ENCODE data around the gene OR1Q1.

Gene OR1Q1

DNA sequence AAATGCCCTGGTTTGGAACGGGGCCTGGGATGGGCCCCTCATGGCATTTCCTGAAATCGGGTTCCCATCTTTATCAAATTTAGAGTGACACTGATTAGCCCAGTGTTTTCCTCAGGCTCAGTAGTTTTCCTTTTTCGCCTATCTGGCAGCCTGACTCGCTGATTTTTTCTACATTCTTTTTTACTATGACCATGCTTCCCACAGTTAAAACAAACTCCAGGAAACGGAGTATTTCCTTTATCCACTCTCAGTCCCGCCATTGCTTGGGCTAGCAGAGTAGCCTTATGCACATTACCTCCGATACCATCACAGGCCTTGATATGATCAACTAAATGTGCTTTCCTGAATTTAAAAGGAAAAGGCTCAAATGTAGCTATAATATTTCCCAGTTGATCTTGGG is 5.5 kb downstream of the OR1Q1 start:
- Histone ChIP-seq H3K4me2 (no peak overlapping the region), H3K27me3 (ENCODE audit: insufficient read depth, low read depth) (no peaks in the 10 kb centered on the region), H3K27ac (no peak overlapping the region), H3K4me1 (ENCODE audit: low read depth, poor library complexity, severe bottlenecking) (no peaks in the 10 kb centered on the region), H3K79me2 (ENCODE audit: insufficient read depth, low read depth) (no peaks in the 10 kb centered on the region), H3K4me3 (IDR thresholded peaks at IDR 0.05; ENCODE audit: insufficient read depth, low read depth, low read length) (no peak overlapping the region), H2AFZ (ENCODE audit: low read depth) (no peak overlapping the region), H3K36me3 (ENCODE audit: insufficient read depth) (no peaks in the 10 kb centered on the region), H3K9ac (no peak overlapping the region), H4K20me1 (ENCODE audit: insufficient read depth) (no peaks in the 10 kb centered on the region)
- TF ChIP-seq, protein P1, sequence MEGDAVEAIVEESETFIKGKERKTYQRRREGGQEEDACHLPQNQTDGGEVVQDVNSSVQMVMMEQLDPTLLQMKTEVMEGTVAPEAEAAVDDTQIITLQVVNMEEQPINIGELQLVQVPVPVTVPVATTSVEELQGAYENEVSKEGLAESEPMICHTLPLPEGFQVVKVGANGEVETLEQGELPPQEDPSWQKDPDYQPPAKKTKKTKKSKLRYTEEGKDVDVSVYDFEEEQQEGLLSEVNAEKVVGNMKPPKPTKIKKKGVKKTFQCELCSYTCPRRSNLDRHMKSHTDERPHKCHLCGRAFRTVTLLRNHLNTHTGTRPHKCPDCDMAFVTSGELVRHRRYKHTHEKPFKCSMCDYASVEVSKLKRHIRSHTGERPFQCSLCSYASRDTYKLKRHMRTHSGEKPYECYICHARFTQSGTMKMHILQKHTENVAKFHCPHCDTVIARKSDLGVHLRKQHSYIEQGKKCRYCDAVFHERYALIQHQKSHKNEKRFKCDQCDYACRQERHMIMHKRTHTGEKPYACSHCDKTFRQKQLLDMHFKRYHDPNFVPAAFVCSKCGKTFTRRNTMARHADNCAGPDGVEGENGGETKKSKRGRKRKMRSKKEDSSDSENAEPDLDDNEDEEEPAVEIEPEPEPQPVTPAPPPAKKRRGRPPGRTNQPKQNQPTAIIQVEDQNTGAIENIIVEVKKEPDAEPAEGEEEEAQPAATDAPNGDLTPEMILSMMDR (conservative IDR thresholded peaks at IDR 0.05; ENCODE audit: low read depth, low read length) = no peak

DNA sequence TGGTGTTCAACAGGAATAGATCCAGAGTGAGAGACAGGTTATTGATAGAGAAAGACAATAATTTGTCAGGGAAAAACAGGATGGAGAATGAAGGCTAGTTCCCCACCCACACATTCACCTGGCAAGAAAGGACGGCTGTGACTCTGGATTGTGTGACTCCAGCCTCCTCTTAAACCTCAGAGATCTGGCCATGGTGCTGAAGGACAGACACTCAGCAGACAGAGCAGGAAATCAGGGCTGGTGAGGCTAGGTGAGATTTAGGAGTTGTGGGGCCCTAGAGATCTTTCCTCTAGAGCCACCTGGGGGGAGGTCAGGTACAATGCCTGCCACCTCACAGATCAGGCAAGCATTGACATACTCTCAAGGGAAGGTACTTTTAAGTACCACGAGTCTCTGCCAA is 27.7 kb downstream of the OR1Q1 start:
- H3K27me3 ChIP-seq (ENCODE audit: insufficient read depth, low read depth) = no peaks in the 10 kb centered on the region
- H3K27ac ChIP-seq = no peak overlapping the region
- H3K4me2 ChIP-seq = no peak overlapping the region
- H4K20me1 ChIP-seq (ENCODE audit: insufficient read depth) = no peaks in the 10 kb centered on the region
- no peaks in the 10 kb centered on the region for H3K79me2 ChIP-seq (ENCODE audit: insufficient read depth, low read depth)
- no peak overlapping the region for H3K9ac ChIP-seq
- H2AFZ ChIP-seq (ENCODE audit: low read depth) = no peak overlapping the region
- TF ChIP-seq, protein P1 (conservative IDR thresholded peaks at IDR 0.05; ENCODE audit: low read depth, low read length) = no peak
- no peaks in the 10 kb centered on the region for H3K36me3 ChIP-seq (ENCODE audit: insufficient read depth)
- H3K4me3 ChIP-seq (IDR thresholded peaks at IDR 0.05; ENCODE audit: insufficient read depth, low read depth, low read length) = no peak overlapping the region
- no peaks in the 10 kb centered on the region for H3K4me1 ChIP-seq (ENCODE audit: low read depth, poor library complexity, severe bottlenecking)

DNA sequence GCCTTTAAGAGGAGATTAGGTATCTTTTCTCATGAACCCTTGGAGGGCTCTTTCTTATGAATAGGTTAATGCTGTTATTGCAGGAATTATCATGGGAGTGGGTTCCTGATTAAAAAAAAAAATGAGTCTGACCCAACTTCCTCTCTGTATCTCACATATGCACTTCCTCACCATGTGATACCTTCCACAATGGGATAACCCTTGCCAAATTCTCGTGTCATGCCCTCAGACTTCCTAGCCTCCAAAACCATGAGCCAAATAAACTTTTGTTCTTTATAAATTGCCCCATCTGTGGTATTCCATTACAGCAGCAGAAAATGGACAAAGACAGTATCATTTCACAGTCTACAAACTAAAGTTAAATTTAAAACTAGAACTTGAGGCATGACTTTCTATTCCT is 41.8 kb downstream of the OR1Q1 start:
- Histone ChIP-seq H2AFZ (ENCODE audit: low read depth) (no peak overlapping the region), H3K4me2 (no peak overlapping the region), H3K9ac (no peak overlapping the region), H3K79me2 (ENCODE audit: insufficient read depth, low read depth) (no peaks in the 10 kb centered on the region), H3K36me3 (ENCODE audit: insufficient read depth) (no peaks in the 10 kb centered on the region), H3K4me3 (IDR thresholded peaks at IDR 0.05; ENCODE audit: insufficient read depth, low read depth, low read length) (no peak overlapping the region), H3K27me3 (ENCODE audit: insufficient read depth, low read depth) (no peaks in the 10 kb centered on the region), H3K4me1 (ENCODE audit: low read depth, poor library complexity, severe bottlenecking) (no peaks in the 10 kb centered on the region), H3K27ac (no peak overlapping the region), H4K20me1 (ENCODE audit: insufficient read depth) (no peaks in the 10 kb centered on the region)
- TF ChIP-seq, protein P1 (conservative IDR thresholded peaks at IDR 0.05; ENCODE audit: low read depth, low read length) = no peak

DNA sequence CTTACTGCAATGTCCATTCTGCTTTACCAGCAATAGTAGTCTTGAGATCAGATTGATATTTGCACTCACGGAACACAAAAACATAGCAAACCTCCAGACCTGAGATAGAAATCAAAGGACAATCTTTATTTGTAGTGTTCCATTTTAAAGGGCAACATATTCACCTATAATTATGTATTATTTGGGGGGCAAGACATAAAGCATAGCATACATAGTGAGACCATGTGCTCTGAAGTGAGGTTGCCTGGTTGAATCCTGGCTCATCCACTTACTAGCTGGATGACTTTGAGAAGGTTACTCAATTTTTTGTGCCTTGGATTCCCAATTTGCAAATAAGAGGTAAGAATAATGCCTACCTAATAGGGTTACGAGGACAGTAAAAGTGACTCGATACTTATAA is 43.0 kb downstream of the OR1Q1 start, which contains the start of gene OR1B1:
TSS of gene OR1B1 (minus strand) at position 101 of the 400 bp plus-strand sequence.
- H3K4me2 ChIP-seq = no peak within 1 kb of the TSS
- H3K27ac ChIP-seq = no peak within 1 kb of the TSS
- H3K79me2 ChIP-seq (ENCODE audit: insufficient read depth, low read depth) = no peaks in the 10 kb centered on the region
- TF ChIP-seq, protein P1 (conservative IDR thresholded peaks at IDR 0.05; ENCODE audit: low read depth, low read length) = no peak
- no peaks in the 10 kb centered on the region for H3K36me3 ChIP-seq (ENCODE audit: insufficient read depth)
- no peak within 1 kb of the TSS for H3K4me3 ChIP-seq (IDR thresholded peaks at IDR 0.05; ENCODE audit: insufficient read depth, low read depth, low read length)
- H3K27me3 ChIP-seq (ENCODE audit: insufficient read depth, low read depth) = no peaks in the 10 kb centered on the region
- H2AFZ ChIP-seq (ENCODE audit: low read depth) = no peak within 1 kb of the TSS
- no peaks in the 10 kb centered on the region for H4K20me1 ChIP-seq (ENCODE audit: insufficient read depth)
- no peak within 1 kb of the TSS for H3K9ac ChIP-seq
- no peaks in the 10 kb centered on the region for H3K4me1 ChIP-seq (ENCODE audit: low read depth, poor library complexity, severe bottlenecking)

All from KMS-11 (cell line).